Measurements from ENCODE around the gene HSPB1.
"Not testable (repeated sequence)": the region's sequence is repeated elsewhere in the genome, so short reads cannot be mapped to it uniquely, and the experiment has no call there.

HSPB1 gene

GRCh38 chr7:76281706-76282343, 20.6 kb upstream of the HSPB1 start:
- DNase-seq (ENCODE audit: low read depth in 2 of 2): no peak

DNA sequence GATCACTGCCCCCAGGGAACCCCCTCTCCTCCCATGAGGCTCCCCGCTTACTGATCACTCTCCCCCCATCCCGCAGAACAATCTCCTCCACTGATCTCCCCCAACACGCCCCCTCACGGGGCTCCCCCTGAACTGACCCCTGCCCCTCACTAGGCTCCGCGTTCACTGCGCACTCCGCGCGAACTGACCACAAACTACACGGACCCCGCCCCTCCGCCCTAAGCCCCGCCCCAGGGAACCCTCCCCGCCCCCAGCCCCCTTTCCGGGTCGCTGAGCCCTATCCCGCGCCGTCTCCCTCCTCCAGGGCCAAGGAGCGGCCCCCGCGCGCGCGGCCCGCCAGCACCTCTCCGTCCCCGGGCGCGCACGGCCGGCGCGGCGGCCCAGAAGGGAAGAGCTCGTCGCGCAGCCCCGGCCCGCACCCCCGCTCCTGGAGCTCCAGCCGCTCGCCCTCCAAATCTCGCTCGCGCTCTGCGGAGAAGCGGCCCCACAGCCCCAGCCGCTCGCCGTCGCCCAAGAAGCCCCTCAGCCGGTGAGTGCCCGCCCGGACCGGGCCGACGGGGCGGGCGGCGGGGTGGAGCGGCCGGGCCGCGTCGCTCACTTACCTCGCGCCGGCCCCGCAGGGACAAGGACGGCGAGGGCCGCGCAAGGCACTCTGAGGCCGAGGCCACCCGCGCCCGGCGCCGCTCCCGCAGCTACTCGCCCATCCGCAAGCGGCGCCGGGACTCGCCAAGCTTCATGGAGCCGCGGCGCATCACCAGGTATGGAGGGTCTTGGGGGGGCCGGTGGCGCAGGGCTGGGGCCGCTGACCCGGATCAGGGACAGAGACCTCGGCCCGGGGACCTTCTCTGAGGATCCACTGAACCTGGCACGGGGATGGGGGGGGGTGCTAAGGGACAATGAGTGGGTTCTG, 19.9 kb upstream of the HSPB1 start:
- no peak for DNase-seq (ENCODE audit: low read depth in 2 of 2)

DNA sequence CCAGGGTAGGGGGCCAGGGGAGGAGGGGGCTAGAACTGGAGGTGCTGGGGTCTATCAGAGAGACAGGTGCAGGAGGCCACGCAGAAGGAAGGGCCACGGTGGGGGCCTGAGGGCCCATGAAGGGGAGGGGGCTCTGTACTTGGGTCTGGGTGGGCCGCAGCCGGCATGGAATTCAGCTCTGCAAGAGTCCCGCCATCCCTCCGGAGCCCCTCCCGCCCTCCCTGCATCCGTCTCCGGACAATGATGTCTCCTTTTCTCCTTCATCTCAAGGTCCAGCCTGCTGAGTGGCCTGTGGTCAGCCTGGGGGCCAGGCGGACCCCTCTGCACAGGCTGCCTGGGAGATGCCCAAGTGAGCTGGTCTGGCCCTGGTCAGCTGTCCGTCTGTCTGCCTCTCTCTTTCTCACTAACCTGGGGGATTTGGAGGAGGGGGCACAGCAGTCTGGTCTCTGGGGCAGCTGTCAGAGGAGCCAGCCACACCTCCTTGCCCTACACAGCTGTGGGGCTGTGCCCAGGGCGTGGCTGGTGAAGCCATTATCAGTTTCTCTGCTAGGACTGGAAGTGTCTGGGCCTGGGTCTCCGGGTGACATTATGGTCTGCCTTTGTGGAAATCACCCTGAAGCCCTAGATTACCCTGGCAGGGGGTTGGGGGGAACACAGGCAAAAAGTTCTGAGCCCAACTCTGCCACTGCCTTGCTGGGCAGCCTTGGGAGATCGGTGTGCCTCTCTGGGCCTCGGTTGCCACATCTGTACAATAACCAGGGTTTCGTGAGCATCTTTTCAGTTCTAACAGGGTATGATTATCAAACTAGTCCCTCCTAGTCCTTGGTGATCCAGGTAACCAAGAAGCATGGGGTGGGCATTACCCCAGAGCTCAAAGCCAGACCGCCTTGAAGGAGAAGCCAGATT, 19.0 kb upstream of the HSPB1 start:
- no peak for DNase-seq (ENCODE audit: low read depth in 2 of 2)

GRCh38 chr7:76285604-76286374, 16.7 kb upstream of the HSPB1 start:
- DNase-seq (ENCODE audit: low read depth in 2 of 2): no peak

GRCh38 chr7:76286842-76287403, 15.6 kb upstream of the HSPB1 start:
- DNase-seq (ENCODE audit: low read depth in 2 of 2): no peak

- not testable (repeated sequence) for DNase-seq (ENCODE audit: low read depth in 2 of 2)
Observed at GRCh38 chr7:76290847-76291350, 11.6 kb upstream of the HSPB1 start.

DNA sequence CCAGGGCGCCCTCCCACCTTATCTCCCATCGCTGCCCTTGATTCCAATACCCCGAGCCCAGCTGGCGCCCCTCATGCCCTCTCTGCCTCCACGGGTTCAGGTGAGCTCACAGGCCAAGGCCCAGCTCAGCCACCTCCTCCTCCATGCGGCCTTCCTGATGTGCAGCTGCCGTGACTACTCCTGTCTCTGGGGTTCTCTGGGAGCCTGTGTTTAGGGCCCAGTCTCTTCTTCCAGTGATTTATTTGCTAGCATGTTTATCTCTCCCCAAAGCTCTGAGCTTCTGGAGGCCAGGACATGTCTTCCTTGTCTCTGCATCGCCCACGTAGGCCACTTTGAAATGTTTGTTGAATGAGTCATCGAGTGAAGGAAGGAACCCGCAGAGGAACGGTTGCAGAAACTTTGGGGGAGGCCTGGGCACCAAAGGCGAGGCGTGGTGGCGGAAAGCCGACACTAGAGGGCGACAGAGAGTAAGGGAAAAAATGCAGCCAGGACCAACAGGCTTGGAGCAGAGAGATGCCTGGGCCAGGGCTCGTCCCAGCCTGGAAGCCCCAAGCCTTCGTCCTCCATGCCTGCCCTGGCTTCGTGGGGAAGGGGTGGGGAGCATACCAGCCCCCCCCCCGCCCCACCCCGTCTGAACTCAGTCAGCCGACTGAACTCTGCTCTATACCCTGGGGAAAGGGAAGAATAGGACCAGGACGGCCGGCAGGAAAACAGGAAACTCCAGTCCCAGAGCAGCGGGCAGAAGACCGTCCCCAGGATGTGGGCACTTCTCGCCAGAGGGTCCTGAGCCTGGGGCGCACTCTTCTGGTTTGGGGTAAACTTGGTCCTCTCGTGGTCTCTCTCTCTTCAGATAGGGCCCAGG, 10.9 kb upstream of the HSPB1 start:
- DNase-seq (ENCODE audit: low read depth in 2 of 2): peak; percentile 64 to 75

DNA sequence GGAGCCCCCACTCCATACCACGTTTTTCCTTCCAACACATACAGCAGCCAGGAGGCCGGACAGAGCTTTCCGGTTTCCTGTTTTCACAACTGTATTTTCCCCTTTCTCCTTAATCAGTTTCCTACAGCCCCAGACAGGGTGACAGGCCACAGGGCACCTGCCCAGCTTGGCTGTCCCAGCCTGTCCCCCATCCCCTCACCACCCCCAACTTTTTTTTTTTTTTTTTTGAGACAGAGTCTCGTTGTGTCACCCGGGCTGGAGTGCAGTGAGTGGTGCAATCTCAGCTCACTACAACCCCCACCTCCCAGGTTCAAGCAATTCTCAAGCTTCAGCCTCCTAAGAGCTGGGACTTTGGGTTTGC, 10.3 kb upstream of the HSPB1 start:
- no peak for DNase-seq (ENCODE audit: low read depth in 2 of 2)

- DNase-seq (ENCODE audit: low read depth in 2 of 2): not testable (repeated sequence)
Observed at GRCh38 chr7:76292911-76293310, 9.6 kb upstream of the HSPB1 start.

DNA sequence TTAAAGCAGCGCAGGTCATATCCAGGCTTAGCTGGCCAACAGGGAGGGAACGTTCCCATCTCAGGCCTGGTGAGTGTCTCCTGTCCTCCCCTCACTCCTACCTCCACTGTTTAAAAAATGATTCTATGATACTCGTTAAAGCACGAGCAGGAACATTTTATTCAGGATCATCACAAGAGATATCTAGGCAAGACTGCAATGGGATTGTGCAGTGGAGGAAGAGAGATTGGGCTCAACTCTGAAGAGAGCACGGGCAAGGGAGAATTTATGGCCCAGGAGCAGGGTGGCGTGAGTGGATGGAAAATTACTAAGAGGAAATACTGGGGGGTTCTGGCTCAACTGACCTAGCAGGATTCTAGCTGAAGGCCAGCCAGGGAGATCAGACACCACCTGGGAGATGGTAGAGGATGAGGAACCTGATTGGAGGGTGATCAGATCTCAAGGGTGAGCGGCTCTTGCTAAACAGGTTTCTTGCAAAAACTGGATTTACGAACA, 9.0 kb upstream of the HSPB1 start:
- DNase-seq (ENCODE audit: low read depth in 2 of 2): no peak

- DNase-seq (ENCODE audit: low read depth in 2 of 2): no peak
Observed at GRCh38 chr7:76294344-76295024, 8.0 kb upstream of the HSPB1 start.

DNA sequence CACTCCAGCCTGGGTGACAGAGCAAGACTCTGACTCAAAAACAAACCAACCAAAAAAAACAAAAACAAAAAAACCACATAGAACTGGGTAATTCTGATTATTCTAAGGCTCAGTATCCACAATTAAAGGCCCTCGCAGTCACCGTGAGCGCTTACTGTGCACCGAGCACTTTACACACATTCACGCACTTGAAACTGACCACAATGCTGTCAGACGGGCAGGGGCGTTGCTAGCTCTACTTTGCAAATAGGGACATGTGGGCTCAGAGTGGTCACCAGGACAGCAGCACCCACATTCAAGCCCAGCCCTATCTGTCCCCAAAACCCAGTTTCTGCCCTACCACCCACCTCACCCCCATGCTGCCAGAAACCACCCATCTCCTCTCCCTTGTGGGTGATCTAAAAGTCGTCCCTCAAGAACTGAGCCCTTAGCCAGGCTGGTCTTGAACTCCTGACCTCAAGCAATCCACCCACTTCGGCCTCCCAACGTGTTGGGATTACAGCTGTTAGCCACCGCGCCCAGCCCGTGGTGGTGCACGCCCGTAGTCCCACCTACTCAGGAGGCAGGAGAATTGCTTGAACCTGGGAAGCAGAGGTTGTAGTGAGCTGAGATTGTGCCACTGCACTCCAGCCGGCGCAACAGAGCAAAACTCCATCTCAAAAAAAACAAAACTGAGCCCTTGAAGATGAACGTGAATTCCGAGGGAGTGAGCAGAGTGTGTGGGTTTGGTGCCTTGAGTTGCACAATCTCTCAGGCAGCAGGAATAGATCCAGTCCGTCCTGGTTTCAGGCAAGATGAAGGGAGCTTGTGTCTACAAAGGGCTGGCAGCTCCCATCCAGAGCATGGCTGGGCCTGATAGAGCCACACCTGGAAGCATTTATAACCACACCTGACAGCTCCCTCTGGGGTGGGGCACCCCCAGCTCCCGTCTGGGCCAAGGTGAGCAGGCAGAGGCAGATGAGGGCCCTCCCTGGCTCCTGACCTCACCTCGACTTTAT, 5.4 kb upstream of the HSPB1 start:
- no peak for DNase-seq (ENCODE audit: low read depth in 2 of 2)

DNA sequence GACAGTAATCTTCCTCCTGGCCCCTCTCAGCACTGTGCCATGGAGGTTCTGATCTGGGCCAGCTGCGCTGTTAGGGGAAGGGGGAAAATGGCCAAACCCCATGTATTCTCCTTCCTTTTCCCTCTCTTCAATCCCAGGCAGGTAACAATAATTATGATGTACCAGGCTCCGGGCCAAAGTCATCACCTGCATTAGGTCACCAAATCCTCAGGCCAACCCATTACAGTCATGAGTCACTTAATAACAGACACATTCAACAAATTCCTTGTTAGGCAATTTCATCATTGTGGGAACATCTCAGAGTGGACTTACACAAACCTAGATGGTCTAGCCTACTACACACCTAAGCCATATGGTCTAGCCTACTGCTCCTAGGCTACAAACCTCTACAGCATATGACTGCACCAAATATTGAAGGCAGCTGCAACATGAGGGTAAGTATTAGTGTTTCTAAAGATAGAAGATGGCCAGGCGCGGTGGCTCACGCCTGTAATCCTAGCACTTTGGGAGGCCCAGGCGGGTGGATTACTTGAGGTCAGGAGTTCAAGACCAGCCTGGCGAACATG, 2.2 kb upstream of the HSPB1 start:
- DNase-seq (ENCODE audit: low read depth in 2 of 2): no peak

GRCh38 chr7:76301000-76301399, 1.5 kb upstream of the HSPB1 start:
- no peak for DNase-seq (ENCODE audit: low read depth in 2 of 2)

GRCh38 chr7:76303202-76304147, 1.0 kb downstream of the HSPB1 start:
- peak; percentile 60 to 64 for DNase-seq (ENCODE audit: low read depth in 2 of 2)

GRCh38 chr7:76304888-76305375, 2.5 kb downstream of the HSPB1 start:
- no peak for DNase-seq (ENCODE audit: low read depth in 2 of 2)

Measured in stimulated activated CD8-positive, alpha-beta memory T cell treated with anti-CD3 and anti-CD28 coated beads, Interleukin-15, amount 100 ng/mL, for 4 hours (primary cell).